ENCODE results near the gene SLC35G2.
"Not testable (repeated sequence)": the region's sequence is repeated elsewhere in the genome, so short reads cannot be mapped to it uniquely, and the experiment has no call there.

SLC35G2 gene

DNA sequence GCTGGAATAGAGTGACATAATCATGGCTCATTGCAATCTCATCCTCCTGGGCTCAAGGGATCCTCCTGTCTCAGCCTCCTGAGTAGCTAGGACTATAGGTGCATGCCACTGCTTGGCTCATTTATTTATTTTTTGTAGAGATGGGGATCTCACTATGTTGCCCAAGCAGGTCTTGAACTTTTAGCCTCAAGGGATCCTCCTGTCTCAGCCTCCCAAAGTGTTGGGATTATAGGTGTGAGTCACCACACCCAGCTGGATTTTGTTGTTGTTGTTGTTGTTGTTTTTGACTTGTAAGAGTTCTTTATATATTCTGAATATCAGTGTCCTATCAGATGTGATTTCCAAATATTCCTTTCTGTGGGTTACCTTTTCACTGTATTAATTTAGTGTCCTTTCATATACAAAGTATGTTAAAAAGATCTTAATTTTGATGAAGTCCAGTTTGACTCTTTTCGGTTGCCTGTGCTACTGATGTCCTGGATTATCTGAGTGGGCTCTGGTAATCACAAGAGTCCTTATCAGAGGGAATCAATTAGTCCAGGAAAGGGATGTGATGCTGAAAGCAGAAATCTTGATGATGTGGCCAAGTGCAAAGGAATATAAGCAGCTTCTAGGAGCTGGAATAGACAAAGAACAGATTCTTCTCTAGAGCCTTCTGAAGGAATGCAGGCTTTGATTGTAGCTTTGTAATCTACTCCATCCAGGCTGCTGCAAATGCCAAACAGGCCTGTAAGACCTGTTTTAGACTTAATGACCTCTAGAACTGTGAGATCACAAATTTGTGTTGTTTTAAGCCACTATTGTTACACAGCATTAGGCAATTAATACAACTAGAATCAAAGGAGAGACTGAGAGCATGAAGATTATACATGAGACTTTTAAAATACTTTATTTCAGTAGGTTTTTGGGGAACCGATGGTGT, 73.3 kb downstream of the SLC35G2 start:
- no peak for DNase-seq

DNA sequence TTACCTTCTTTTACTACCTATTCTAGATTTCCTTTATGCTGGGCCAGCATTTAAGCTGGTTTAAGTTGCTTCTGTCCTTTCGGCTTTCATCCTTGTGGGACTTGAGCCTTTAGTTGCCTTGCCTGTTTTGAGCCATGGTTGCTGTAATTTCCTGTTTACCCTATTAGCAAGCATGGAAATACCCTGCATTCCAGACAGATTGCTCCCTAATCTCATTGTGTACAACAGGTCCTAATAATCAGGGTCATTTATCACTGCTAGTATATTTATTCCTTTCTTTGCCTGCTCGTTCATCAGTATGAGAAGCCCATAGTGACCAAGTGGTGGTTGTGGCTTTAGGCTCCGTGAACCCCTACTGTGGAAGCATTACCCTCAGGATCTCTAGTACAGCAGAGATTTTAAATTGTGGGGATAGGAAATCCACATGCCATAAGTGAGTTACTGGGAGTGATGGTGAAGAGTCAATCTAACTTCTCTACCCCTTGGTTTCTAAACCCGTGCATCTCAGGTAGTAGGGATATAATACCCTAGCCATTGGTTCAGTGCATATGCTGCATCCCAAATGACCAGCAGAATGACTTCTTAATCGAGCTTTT, 75.0 kb downstream of the SLC35G2 start:
- DNase-seq: peak; percentile 16

DNA sequence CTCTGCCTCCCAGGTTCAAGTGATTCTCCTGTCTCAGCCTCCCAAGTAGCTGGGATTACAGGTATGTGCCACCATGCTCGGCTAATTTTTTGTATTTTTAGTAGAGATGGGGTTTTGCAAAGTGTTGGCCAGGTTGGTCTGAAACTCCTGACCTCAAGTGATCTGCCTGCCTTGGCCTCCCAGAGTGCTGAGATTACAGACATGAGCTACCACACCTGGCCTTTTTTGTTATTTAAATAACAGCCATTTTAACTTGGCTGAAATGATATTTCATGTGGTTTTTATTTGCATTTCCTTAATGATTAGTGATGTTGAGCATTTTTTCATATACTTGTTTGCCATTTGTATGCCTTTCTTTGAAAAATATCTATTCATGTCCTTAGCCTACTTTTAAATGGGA, 78.2 kb downstream of the SLC35G2 start:
- not testable (repeated sequence) for DNase-seq

DNA sequence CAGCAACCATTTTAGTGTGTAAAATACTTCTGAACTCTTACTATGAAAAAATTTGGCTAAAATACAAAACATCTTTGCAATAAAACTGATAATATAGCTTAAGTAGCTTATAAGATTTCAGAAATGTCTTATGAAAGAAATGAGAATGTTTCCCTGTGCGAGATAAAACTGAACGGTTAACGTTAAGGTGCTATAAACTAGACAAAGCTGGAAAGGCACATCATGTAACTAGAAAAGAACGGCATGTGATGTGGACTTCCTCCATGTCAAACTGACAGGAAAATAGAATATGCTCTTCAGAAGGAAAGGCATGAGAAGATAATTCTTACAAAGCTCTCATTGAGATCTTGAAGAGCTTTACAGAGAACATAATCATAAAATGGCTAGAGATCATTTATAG, 79.6 kb downstream of the SLC35G2 start:
- DNase-seq: no peak

DNA sequence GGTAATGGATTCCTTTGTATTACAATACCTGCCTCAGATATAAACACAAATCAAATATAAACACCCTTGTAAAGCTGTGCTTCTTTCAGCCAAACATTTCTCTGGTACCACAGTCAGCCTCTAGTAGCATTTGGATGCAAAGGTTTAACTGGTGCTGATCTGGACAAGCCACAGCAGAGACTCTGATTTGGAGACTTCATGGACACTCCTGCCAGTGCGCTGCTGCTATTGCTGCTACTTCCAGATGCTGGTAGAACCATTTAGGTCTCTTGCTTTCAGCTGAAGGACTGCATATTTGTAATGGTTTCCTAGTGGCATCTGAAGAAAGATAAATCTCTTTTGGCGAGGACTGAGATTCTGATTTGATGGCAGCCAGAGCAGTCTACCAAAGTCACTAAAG, 80.0 kb downstream of the SLC35G2 start:
- peak; percentile 3 for DNase-seq

DNA sequence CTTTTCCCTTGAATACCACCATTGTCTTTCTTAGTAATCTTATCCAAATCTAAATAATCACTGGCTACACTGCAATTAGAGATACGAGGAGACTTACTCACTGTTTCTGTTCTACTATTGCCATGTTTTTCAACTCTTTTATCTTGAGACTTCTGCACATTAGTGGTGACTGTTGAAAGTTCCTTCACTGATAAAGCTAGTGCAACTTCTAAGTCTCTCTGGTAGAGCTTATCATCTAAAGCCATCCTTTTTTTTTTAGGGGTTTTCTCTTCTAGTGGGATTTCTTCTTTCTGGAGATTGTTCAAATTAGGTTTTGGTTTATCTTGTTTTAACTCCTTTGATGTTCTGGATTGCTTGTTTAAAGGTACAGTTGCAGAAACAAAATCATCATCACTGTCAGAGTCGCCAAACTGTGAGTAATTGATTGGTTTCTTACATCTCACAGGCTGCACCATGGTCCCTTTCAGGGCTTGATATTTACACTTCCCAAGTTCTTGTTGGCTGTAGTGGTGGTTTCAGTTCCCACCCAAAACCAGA, 80.8 kb downstream of the SLC35G2 start:
- DNase-seq: no peak

DNA sequence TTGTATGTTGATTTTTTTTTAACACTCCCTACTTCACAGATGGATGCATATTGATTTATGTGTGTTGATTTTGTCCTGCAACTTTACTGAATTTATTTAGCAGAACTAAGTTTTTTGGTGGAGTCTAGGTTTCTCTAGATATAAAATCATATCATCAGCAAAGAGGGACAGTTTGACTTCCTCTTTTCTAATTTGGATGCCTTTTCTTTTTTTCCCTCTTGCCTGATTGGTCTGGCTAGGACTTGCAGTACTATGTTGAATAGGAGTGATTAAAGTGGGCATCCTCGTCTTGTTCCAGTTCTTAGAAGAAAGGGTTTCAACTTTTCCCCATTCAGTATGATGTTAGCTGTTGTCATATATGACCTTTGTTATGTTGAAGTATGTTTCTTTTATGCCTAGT, 81.8 kb downstream of the SLC35G2 start:
- not testable (repeated sequence) for DNase-seq

DNA sequence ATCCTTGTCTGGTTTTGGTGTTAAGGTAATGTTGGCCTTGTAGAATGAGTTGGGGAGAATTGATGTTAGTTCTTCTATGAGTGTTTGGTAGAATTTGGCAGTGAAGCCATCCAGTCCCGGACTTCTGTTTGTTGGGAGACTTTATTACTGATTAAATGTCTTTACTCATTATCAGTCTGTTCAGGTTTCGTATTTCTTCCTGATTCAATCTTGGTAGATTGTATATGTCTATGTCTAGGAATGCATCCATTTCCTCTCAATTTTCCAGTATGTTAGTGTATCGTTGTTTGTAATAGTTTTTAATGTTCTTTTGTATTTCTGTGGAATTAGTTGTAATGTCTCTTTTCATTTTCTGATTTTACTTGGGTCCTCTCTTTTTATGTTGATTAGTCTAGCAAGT, 82.5 kb downstream of the SLC35G2 start:
- DNase-seq: no peak

DNA sequence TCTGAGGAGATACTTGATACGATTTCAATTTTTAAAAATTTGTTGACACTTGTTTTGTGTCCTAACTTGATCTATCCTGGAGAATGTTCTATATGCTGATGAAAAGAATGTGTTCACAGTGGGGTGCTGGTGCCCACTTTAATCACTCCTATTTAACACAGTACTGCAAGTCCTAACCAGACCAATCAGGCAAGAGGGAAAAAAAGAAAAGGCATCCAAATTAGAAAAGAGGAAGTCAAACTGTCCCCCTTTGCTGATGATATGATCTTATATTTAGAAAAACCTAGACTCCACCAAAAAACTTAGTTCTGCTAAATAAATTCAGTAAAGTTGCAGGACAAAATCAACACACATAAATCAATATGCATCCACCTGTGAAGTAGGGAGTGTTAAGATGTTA, 83.6 kb downstream of the SLC35G2 start:
- not testable (repeated sequence) for DNase-seq

DNA sequence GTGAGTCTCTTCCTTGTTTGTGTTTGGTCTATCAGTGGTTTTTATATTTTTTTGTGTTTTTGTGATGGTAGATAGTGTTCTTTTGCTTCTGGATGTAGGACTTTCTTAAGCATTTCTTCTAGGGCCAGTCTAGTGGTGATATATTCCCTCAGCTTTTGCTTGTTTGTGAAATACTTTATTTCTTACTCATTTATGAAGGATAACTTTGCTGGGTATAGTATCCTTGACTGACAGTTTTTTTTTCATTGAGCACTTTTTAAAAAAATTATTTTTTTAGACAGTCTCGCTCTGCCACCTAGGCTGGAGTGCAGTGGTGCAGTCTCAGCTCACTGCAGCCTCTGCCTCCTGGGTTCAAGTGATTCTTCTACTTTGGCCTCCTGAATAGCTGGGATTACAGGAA, 85.0 kb downstream of the SLC35G2 start:
- no peak for DNase-seq

DNA sequence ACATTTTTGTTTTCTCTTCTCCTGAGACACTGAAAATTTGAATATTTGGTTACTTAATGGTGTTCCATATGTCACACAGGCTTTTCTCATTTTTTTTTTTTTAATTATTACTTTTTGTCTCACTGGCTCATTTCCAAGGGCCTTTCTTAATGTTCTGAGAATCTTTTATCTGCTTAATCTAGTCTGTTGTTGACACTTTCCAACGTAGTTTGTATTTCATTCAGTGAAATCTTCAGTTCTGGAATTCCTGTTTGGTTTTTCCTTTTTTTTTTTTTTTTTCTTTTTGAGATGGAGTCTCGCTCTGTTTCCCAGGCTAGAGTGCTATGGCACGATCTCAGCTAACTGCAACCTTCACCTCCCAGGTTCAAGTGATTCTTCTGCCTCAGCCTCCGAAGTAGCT, 85.8 kb downstream of the SLC35G2 start:
- no peak for DNase-seq
